ENCODE measurements around the gene PPP1R14D. TPM values are rescaled to one million over a fixed set of nuclear protein-coding genes. Genes with fewer than 3 reads are reported as not detected.
A peak's percentile ranks its signal among the peaks of the same experiment; 100 is the strongest.

PPP1R14D gene
- total RNA-seq, 2 donors from 2014 or later = 0.97 TPM; not detected in 1

DNA sequence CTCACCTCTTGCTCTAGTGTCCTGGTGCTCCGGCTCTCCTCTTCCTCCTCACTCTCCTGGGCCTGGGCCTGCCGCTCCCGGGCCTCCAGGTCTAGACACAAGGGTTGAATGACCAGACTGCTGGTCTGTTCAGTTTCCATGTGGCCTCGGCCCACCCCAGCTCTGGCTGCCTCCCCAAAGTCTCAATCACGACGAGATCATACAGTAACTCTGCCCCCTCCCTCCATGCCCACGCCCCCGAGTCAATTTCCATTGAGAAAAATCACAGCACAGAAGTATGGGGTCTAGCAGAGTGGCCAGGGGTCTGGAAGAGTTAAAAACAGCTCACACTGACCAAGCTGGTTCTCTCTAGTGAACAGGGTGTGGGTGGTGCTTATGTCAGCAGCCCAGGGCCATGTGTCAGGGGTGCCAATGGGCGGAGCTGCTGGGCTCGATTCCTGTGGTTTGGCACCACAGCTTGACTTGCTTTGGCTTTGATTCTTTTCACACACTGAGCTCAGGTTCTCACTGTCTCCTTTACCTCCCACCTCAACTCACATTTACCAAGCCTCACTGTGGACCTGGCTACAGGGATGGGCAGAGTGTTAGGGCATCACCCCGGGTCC, 51.9 kb downstream of the PPP1R14D start:
- DNase-seq (ENCODE audit: low spot score) = peak; percentile 93
- Histone ChIP-seq H3K9me3 (no peaks in the 10 kb centered on the region), H3K27ac (peak overlapping the region; percentile 72 to 77), H3K4me1 (replicated peaks) (peaks cover 6% of the 10 kb centered on the region), H3K36me3 (peaks cover 4% of the 10 kb centered on the region in 2 donors), H3K27me3 (replicated peaks; ENCODE audit: insufficient read depth) (no peaks in the 10 kb centered on the region), H3K4me3 (no peak overlapping the region)
- peak; percentile 62 for TF ChIP-seq POLR2A (IDR thresholded peaks at IDR 0.05)
- peak; percentile 92 for TF ChIP-seq POLR2AphosphoS5 (IDR thresholded peaks at IDR 0.05)
- TF ChIP-seq, protein P1, sequence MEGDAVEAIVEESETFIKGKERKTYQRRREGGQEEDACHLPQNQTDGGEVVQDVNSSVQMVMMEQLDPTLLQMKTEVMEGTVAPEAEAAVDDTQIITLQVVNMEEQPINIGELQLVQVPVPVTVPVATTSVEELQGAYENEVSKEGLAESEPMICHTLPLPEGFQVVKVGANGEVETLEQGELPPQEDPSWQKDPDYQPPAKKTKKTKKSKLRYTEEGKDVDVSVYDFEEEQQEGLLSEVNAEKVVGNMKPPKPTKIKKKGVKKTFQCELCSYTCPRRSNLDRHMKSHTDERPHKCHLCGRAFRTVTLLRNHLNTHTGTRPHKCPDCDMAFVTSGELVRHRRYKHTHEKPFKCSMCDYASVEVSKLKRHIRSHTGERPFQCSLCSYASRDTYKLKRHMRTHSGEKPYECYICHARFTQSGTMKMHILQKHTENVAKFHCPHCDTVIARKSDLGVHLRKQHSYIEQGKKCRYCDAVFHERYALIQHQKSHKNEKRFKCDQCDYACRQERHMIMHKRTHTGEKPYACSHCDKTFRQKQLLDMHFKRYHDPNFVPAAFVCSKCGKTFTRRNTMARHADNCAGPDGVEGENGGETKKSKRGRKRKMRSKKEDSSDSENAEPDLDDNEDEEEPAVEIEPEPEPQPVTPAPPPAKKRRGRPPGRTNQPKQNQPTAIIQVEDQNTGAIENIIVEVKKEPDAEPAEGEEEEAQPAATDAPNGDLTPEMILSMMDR (IDR thresholded peaks at IDR 0.05) = no peak
- intact Hi-C loops (cut with DNase I) = no loop called here
- WGBS = 68% methylated on average over 11 of the region's 11 CpGs

DNA sequence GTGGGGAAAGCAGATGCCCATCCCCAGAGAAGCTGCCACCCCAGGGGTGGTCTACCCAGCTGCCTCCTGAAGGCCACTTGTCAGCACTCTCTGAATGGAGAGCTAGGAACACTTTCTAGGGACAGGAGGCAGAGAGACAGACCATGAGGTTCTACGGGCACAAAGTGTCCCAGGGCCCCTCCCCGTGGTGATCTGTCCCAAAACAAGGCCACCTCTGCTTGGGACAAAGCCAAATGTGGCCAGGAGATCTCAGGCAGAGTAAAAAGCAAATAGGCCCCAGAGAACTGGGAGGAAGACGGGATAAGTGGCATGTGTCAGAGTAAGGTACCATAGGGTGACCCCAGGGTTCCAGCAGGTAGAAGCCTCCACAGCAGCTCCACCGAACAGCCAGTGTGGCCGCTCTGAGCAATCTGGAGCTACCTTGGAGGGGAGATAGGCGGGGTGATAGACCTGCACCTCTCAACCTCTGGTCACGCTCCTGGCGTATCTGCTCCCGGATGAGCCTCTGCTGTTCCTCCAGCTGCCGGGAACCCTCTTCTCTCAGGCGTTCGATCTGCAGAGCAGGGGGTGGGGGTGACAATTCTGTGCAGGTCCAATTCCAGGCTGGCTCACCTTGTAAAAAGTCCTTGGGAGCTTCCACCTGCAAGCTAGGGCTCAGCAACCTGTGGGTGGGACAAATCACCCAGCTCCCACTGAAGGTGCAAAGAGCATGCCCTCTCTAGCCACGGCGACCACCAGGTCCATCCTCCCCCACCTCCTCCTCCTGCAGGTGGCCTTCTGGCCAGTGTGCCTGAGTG, 52.6 kb downstream of the PPP1R14D start:
- peaks cover 6% of the 10 kb centered on the region for H3K4me1 ChIP-seq (replicated peaks)
- H3K36me3 ChIP-seq = peaks cover 4% of the 10 kb centered on the region in 2 donors
- no peak overlapping the region for H3K4me3 ChIP-seq
- H3K27ac ChIP-seq = peak overlapping the region; percentile 72 to 77
- no peak for DNase-seq (ENCODE audit: low spot score)
- 87% methylated on average over 14 of the region's 14 CpGs for WGBS
- intact Hi-C loops (cut with DNase I) = no loop called here
- H3K9me3 ChIP-seq = no peaks in the 10 kb centered on the region
- no peak for TF ChIP-seq POLR2A (IDR thresholded peaks at IDR 0.05)
- TF ChIP-seq, protein P1 (IDR thresholded peaks at IDR 0.05) = no peak
- TF ChIP-seq POLR2AphosphoS5 (IDR thresholded peaks at IDR 0.05) = no peak
- no peaks in the 10 kb centered on the region for H3K27me3 ChIP-seq (replicated peaks; ENCODE audit: insufficient read depth)

DNA sequence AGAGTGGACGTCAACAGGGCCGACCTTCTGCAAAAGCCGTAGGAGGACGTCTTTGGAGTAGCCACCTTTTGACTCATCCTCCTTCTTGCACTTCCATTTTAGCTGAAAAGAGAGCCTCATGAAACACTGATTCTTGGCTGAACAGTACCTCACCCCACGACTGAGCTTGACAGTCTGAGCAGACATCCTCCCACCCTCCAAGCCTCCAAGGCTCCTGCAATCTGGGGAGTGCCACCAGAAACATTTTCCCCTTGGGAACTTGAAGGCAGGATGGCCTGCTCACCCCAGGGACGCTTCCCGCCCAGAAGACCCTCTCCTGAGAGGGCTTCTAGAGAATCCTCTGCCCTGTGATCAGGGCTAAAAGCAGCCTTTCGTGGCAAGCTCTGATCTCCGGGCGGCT, 53.5 kb downstream of the PPP1R14D start:
- no peak for DNase-seq (ENCODE audit: low spot score)
- 94% methylated on average over 10 of the region's 10 CpGs for WGBS
- TF ChIP-seq POLR2A (IDR thresholded peaks at IDR 0.05) (no peak), POLR2AphosphoS5 (IDR thresholded peaks at IDR 0.05) (no peak)
- TF ChIP-seq, protein P1 (IDR thresholded peaks at IDR 0.05) = no peak
- Histone ChIP-seq H3K4me1 (replicated peaks) (peaks cover 14% of the 10 kb centered on the region), H3K36me3 (peaks cover 4% of the 10 kb centered on the region in 2 donors), H3K27ac (no peak overlapping the region), H3K4me3 (no peak overlapping the region), H3K27me3 (replicated peaks; ENCODE audit: insufficient read depth) (no peaks in the 10 kb centered on the region), H3K9me3 (no peaks in the 10 kb centered on the region)
- intact Hi-C loops (cut with DNase I) = no loop called here

DNA sequence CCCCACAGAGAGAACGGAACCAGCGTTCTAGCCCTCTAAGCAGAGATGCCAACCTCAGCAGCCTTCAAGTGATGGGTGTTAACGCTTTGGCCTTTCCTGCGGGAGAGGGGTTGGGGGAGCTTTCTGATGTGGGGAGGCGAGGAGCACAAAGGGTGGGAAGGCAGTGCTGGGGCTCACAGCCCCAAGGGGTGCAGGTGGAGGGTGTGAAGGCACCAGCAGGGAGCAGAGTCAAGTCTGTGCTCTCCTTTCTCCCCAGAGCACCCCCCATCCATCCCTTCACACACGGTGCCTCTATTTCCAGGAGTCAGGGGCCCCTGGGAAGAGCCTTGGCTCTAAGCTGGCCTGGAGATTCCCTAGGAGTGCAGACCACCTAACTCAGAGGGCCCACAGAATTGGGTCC, 54.6 kb downstream of the PPP1R14D start:
- Histone ChIP-seq H3K9me3 (no peaks in the 10 kb centered on the region), H3K4me1 (replicated peaks) (peaks cover 23% of the 10 kb centered on the region), H3K27ac (no peak overlapping the region), H3K4me3 (no peak overlapping the region), H3K27me3 (replicated peaks; ENCODE audit: insufficient read depth) (no peaks in the 10 kb centered on the region), H3K36me3 (peaks cover 0 to 4% of the 10 kb centered on the region in 2 donors)
- intact Hi-C loops (cut with DNase I) = no loop called here
- WGBS = 93% methylated on average over 6 of the region's 6 CpGs
- no peak for DNase-seq (ENCODE audit: low spot score)
- TF ChIP-seq POLR2AphosphoS5 (IDR thresholded peaks at IDR 0.05) (no peak), POLR2A (IDR thresholded peaks at IDR 0.05) (no peak)
- TF ChIP-seq, protein P1 (IDR thresholded peaks at IDR 0.05) = no peak

Data from prostate gland (tissue), 2 donors.